K562 (cell line): Measurements from ENCODE around the gene PLCB1. TPM values are rescaled to one million over a fixed set of nuclear protein-coding genes. Genes with fewer than 3 reads are reported as not detected.

Experiments used
- ATAC-seq: fragments of 200-7000 bp; cut with Tn5 transposase; 3 replicates; pipeline ENCODE4 v1.9.1; 2020; ENCODE audit warnings: moderate library complexity
- BruUV-seq: library from RNA; stranded (reverse); fragments of 400-500 nt; replicated peaks from 2 replicates; lab custom pipeline; 2021; lab: Mats Ljungman, UMichigan
- CTCF ChIA-PET: fragments of 300-600 bp; formaldehyde crosslinking; extraction: SDS; loops from one replicate; lab custom pipeline; 2021; ENCODE audit warnings: low intra/inter-chr PET ratio; lab: Yijun Ruan, JAX
- POLR2A ChIA-PET: fragments of 300-600, 350-650 bp; sonication (Branson Sonifier 250); formaldehyde crosslinking; extraction: SDS; loops from one replicate; lab custom pipeline; 2021; ENCODE audit warnings: antibody characterized with exemption, inconsistent platforms; lab: Yijun Ruan, JAX
- DNase-seq, 4 experiments: peaks; one replicate each; pipeline versions ENCODE4 v3.0.0 to v3.0.0-alpha.2; 2011 to 2018; ENCODE audit warnings: low spot score in 3 of 4, mixed read lengths in 3 of 4; ENCODE audit errors: extremely low read depth in 1 of 4
- FAIRE-seq: peaks from 2 replicates; lab custom pipeline; 2011; peaks lifted over from hg19 to GRCh38; lab: Jason Lieb, UNC
- H2AFZ ChIP-seq: 2 replicates; pipeline ENCODE4 v1.6.0; 2011; ENCODE audit warnings: low read depth, low read length, control low read depth, inconsistent platforms
- H3K27ac ChIP-seq: fragments of 200-600 bp; 3 replicates; pipeline ENCODE4 v1.8.0; 2011; ENCODE audit warnings: low read depth, mild to moderate bottlenecking, control low read depth, inconsistent platforms, low read length, moderate library complexity, mixed read lengths; ENCODE audit errors: extremely low read depth
- H3K27me3 ChIP-seq, 2 experiments: fragments of 300-600 bp in 1 of 2; 2 replicates in 1 of 2; 3 replicates in 1 of 2; pipeline versions ENCODE4 v1.6.0 to v1.8.0; 2011; ENCODE audit warnings: inconsistent platforms in 2 of 2, low read length in 2 of 2, mild to moderate bottlenecking in 1 of 2, mixed read lengths in 1 of 2, moderate library complexity in 1 of 2; ENCODE audit not compliant: control insufficient read depth in 2 of 2, insufficient read depth in 2 of 2
- H3K36me3 ChIP-seq: fragments of 300-600 bp; 3 replicates; pipeline ENCODE4 v1.8.0; 2011; ENCODE audit warnings: mild to moderate bottlenecking, low read length, inconsistent platforms; ENCODE audit not compliant: control insufficient read depth, insufficient read depth
- H3K4me1 ChIP-seq, 2 experiments: fragments of 200-600 bp in 1 of 2; replicated peaks in 1 of 2; 2 replicates in 1 of 2; 3 replicates in 1 of 2; pipeline versions ENCODE4 v1.5.1 to v1.8.0; 2011; ENCODE audit warnings: inconsistent platforms in 2 of 2, low read length in 2 of 2, mild to moderate bottlenecking in 1 of 2, mixed read lengths in 1 of 2, moderate library complexity in 1 of 2; ENCODE audit not compliant: control insufficient read depth in 2 of 2, insufficient read depth in 2 of 2
- H3K4me2 ChIP-seq: 2 replicates; pipeline ENCODE4 v1.6.1; 2011; ENCODE audit warnings: low read length, control low read depth, inconsistent platforms, mixed read lengths; ENCODE audit not compliant: insufficient read depth
- H3K4me3 ChIP-seq: fragments of 200-600 bp; sonication (generic), shearing (Covaris generic); 2 replicates; pipeline ENCODE4 v1.5.1; 2016; ENCODE audit warnings: control low read depth, inconsistent platforms
- H3K79me2 ChIP-seq: fragments of 200-600 bp; 3 replicates; pipeline ENCODE4 v1.8.0; 2011; ENCODE audit warnings: low read length, inconsistent platforms; ENCODE audit not compliant: control insufficient read depth, insufficient read depth
- H3K9ac ChIP-seq, 2 experiments: 2 replicates each; pipeline versions ENCODE4 v1.6.0 to v1.6.1; 2011; ENCODE audit warnings: low read depth in 2 of 2, low read length in 2 of 2, control low read depth in 1 of 2, inconsistent platforms in 1 of 2, mild to moderate bottlenecking in 1 of 2, mixed read lengths in 1 of 2; ENCODE audit not compliant: insufficient read depth in 1 of 2
- H3K9me1 ChIP-seq: one replicate; pipeline ENCODE4 v1.6.0; 2011; ENCODE audit warnings: inconsistent platforms, mild to moderate bottlenecking, low read length, moderate library complexity; ENCODE audit not compliant: control insufficient read depth, insufficient read depth
- H3K9me3 ChIP-seq: replicated peaks from 2 replicates; pipeline ENCODE4 v1.5.1; 2011; ENCODE audit warnings: low read depth, low read length, inconsistent platforms; ENCODE audit not compliant: control insufficient read depth, insufficient read depth
- H4K20me1 ChIP-seq: replicated peaks from 2 replicates; pipeline ENCODE4 v1.6.1; 2011; ENCODE audit warnings: low read length, inconsistent platforms, mixed read lengths; ENCODE audit not compliant: control insufficient read depth, insufficient read depth
- AFF4 ChIP-seq: sonication (generic); formaldehyde crosslinking; IDR thresholded peaks from 2 replicates; pipeline ENCODE4 v1.8.0; 2023; ENCODE audit warnings: mild to moderate bottlenecking, missing genetic modification reagents
- ASH1L ChIP-seq: fragments of 450-650 bp; IDR thresholded peaks from 2 replicates; pipeline ENCODE4 v1.6.1; 2018; ENCODE audit warnings: borderline replicate concordance, mild to moderate bottlenecking, low read depth; ENCODE audit not compliant: partially characterized antibody
- CEBPG ChIP-seq, 3 experiments: fragments of 200-800 bp in 1 of 3; sonication (Bioruptor generic) in 1 of 3; sonication (generic) in 1 of 3; formaldehyde crosslinking in 1 of 3; IDR thresholded peaks in 2 of 3; conservative IDR thresholded peaks in 1 of 3; 2 replicates each; pipeline versions ENCODE4 v1.6.1 to v1.8.0; 2016 to 2022; ENCODE audit warnings: missing compliant biosample characterization in 2 of 3, missing genetic modification characterization in 2 of 3, mild to moderate bottlenecking in 1 of 3, missing genetic modification reagents in 1 of 3
- MYC ChIP-seq, 2 experiments: fragments of 250-450 bp in 1 of 2; sonication (Bioruptor Pico) in 1 of 2; IDR thresholded peaks; 2 replicates each; pipeline versions ENCODE4 v1.5.1 to v1.6.1; 2012 to 2021; ENCODE audit warnings: low read depth in 2 of 2, borderline replicate concordance in 1 of 2, improper control_type of control experiment in 1 of 2, low read length in 1 of 2, mild to moderate bottlenecking in 1 of 2, moderate library complexity in 1 of 2
- ZC3H8 ChIP-seq: fragments of 450-650 bp; IDR thresholded peaks from 2 replicates; pipeline ENCODE4 v1.6.1; 2017
- ZNF143 ChIP-seq: sonication (generic); formaldehyde crosslinking; IDR thresholded peaks from 2 replicates; pipeline ENCODE4 v1.9.0; 2022; ENCODE audit warnings: mild to moderate bottlenecking, missing genetic modification reagents
- ZNF778 ChIP-seq: fragments of 450-650 bp; formaldehyde crosslinking; IDR thresholded peaks from 2 replicates; pipeline ENCODE4 v1.4.0; 2020; ENCODE audit warnings: mild to moderate bottlenecking, moderate library complexity
- WGBS: fragments of 100-300 bp; shearing (Covaris generic); methylation state at CpG from one replicate; pipeline ENCODE4 v1.1.6; 2016; ENCODE audit warnings: low coverage, mixed read lengths; ENCODE audit not compliant: insufficient coverage; ENCODE audit errors: missing lambda C conversion rate; 5-methylcytosine and 5-hydroxymethylcytosine counted together
- in situ Hi-C: fragments of 300-500 bp; cut with MboI; formaldehyde crosslinking; loops from 4 replicates; pipeline ENCODE4 v1.15.0; 2018; ENCODE audit warnings: inconsistent platforms, mixed read lengths
- intact Hi-C: fragments of 100-400 bp; cut with micrococcal nuclease; formaldehyde crosslinking; loops from 2 replicates; pipeline ENCODE4 v1.14.2; 2022
- polyA plus RNA-seq, 8 experiments: library from polyadenylated mRNA; depleted of rRNA in 4 of 8; stranded (reverse) in 5 of 8; unstranded in 3 of 8; fragments of >200 nt; fragmentation: Nextera tagmentation in 2 of 8; fragmentation: Illumina TruSeq in 1 of 8; extraction: Ambion mirVana in 2 of 8; extraction: Trizol in 1 of 8; gene quantifications; 2 replicates each; pipeline versions ENCODE4 v1.2.1 to v1.2.3, GENCODE V29; 2011 to 2014; ENCODE audit warnings: inconsistent platforms in 1 of 8, missing spikeins in 1 of 8
- total RNA-seq, 7 experiments: library from RNA; depleted of rRNA in 6 of 7; stranded (reverse); fragments of >200 nt in 6 of 7; fragmentation: Illumina TruSeq in 2 of 7; extraction: Trizol in 2 of 7; gene quantifications; 2 replicates each; pipeline versions ENCODE4 v1.2.1 to v1.2.3, GENCODE V29; 2011 to 2021; ENCODE audit warnings: low replicate concordance in 1 of 7
- TF ChIP-seq, protein P1 (sequence below): sonication (generic); formaldehyde crosslinking; IDR thresholded peaks from 2 replicates; pipeline ENCODE4 v1.8.0; 2022; ENCODE audit warnings: mild to moderate bottlenecking, missing genetic modification reagents

Gene PLCB1
- total and polyA plus RNA-seq, 9 of the 15 experiments (the other 6 are each of a cell fraction or from before 2014, with no cell fraction given), result 0.34 to 3.1 (median 1.3) TPM

DNA sequence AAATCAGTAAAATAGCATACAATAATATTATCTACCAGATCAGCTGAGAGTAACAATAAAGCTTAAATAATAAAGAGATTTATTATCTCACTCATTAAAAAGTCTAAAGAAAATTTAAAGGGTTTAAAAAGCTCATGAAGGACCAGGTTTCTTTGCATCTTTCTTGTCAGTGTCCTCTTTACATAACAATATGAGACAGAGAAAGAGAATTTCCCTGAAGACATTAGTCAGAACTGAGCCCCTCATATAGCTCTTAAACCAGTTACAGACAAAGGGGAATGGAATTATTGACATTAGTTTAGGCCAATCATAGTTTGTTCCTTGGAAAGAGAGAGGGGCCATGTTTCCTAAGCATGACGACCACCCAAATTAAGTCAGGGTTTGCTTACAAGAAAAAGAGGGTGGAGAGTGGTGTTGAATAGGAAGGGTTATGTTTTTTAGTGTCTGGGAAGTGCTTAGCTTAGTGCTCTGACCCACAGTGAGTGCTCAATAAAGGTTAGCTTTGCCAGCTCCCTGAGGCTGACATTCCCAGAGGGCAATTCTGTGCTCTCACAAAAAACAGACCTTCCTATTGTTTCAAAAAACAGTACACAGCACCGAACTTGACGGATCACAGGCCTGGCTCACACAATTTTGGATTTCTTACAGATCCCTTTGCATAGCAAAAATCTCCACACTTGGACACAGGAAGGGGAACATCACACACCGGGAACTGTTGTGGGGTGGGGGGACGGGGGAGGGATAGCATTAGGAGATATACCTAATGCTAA is 3.6 kb upstream of the PLCB1 start (continued):
- no peak for TF ChIP-seq AFF4 (CRISPR knock-in tag)
- no peak for TF ChIP-seq ZC3H8
- no peak for TF ChIP-seq ZNF143 (CRISPR knock-in tag)
- TF ChIP-seq, all 486 proteins: peak for 0

- BruUV-seq, result no TSS peak
- Histone ChIP-seq H3K27me3 (no peaks in the 10 kb centered on the region), H2AFZ (no peak overlapping the region), H4K20me1 (no peaks in the 10 kb centered on the region), H3K9me3 (no peaks in the 10 kb centered on the region), H3K4me2 (no peak overlapping the region), H3K9ac (no peak overlapping the region), H3K36me3 (no peaks in the 10 kb centered on the region), H3K27ac (no peak overlapping the region), H3K79me2 (no peaks in the 10 kb centered on the region), H3K4me1 (0 out of 5 replicates have a peak, but pooled peaks cover 0 to 4% of the 10 kb centered on the region in 2 experiments), H3K4me3 (no peak overlapping the region), H3K9me1 (no peaks in the 10 kb centered on the region)
- POLR2A ChIA-PET, result interaction anchor here (0.6 kb wide), 1 partner anchor 296 kb away, joined by 4 read pairs; no protein-coding TSS in a partner anchor
- ATAC-seq (no peak), DNase-seq (no peak), FAIRE-seq (no peak)
- in situ Hi-C loops (no loop called here), intact Hi-C loops (no loop called here)
- WGBS, result 0% methylated on average over 5 of the region's 6 CpGs
- CTCF ChIA-PET, result no interaction called here
- no peak for TF ChIP-seq ASH1L
- TF ChIP-seq CEBPG (CRISPR knock-in tag; IDR thresholded peaks at IDR 0.05), result no peak
- peak; percentile 39 to 80; a peak in 3 of 4 replicates for TF ChIP-seq CEBPG (tag; conservative IDR thresholded peaks at IDR 0.05 in 1 of 2, IDR thresholded peaks at IDR 0.05 in 1 of 2)
- TF ChIP-seq, protein P1, sequence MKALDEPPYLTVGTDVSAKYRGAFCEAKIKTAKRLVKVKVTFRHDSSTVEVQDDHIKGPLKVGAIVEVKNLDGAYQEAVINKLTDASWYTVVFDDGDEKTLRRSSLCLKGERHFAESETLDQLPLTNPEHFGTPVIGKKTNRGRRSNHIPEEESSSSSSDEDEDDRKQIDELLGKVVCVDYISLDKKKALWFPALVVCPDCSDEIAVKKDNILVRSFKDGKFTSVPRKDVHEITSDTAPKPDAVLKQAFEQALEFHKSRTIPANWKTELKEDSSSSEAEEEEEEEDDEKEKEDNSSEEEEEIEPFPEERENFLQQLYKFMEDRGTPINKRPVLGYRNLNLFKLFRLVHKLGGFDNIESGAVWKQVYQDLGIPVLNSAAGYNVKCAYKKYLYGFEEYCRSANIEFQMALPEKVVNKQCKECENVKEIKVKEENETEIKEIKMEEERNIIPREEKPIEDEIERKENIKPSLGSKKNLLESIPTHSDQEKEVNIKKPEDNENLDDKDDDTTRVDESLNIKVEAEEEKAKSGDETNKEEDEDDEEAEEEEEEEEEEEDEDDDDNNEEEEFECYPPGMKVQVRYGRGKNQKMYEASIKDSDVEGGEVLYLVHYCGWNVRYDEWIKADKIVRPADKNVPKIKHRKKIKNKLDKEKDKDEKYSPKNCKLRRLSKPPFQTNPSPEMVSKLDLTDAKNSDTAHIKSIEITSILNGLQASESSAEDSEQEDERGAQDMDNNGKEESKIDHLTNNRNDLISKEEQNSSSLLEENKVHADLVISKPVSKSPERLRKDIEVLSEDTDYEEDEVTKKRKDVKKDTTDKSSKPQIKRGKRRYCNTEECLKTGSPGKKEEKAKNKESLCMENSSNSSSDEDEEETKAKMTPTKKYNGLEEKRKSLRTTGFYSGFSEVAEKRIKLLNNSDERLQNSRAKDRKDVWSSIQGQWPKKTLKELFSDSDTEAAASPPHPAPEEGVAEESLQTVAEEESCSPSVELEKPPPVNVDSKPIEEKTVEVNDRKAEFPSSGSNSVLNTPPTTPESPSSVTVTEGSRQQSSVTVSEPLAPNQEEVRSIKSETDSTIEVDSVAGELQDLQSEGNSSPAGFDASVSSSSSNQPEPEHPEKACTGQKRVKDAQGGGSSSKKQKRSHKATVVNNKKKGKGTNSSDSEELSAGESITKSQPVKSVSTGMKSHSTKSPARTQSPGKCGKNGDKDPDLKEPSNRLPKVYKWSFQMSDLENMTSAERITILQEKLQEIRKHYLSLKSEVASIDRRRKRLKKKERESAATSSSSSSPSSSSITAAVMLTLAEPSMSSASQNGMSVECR, result no peak
- TF ChIP-seq ZNF778 (CRISPR knock-in tag), result no peak
- no peak for TF ChIP-seq MYC (IDR thresholded peaks at IDR 0.05; ENCODE audit: low read depth, low read length)
- TF ChIP-seq MYC (CRISPR knock-in tag; IDR thresholded peaks at IDR 0.05; ENCODE audit: borderline replicate concordance, low read depth), result no peak
Observed at GRCh38 chr20:8129211-8129976, 2.7 kb upstream of the PLCB1 start.
